Activated T-cell treated with anti-CD3 and anti-CD28 coated beads, Interleukin-2, amount 50 U/mL, for 4 hours (primary cell): Measurements from ENCODE around the gene FAM216B. TPM values are rescaled to one million over a fixed set of nuclear protein-coding genes. Genes with fewer than 3 reads are reported as not detected.

ENCODE experiments used
- ATAC-seq, 2 donors: fragments of 200-7000 bp; cut with Tn5 transposase; one replicate each; pipeline ENCODE4 v1.10.0; 2021
- DNase-seq: peaks from one replicate; pipeline ENCODE4 v3.0.0-alpha.2; 2020
- H3K27me3 Mint-ChIP-seq: one replicate; pipeline ENCODE4 v1.8.0; 2021; ENCODE audit warnings: low read depth, mixed read lengths
- H3K36me3 Mint-ChIP-seq: one replicate; pipeline ENCODE4 v1.8.0; 2022; ENCODE audit warnings: mixed read lengths; ENCODE audit not compliant: insufficient read depth
- H3K4me1 Mint-ChIP-seq: one replicate; pipeline ENCODE4 v1.8.0; 2021; ENCODE audit warnings: low read depth, mixed read lengths
- H3K4me3 Mint-ChIP-seq: one replicate; pipeline ENCODE4 v1.8.0; 2021; ENCODE audit warnings: mild to moderate bottlenecking, moderate library complexity, mixed read lengths
- H3K9me3 Mint-ChIP-seq: one replicate; pipeline ENCODE4 v1.8.0; 2021; ENCODE audit warnings: mixed read lengths
- total RNA-seq, 3 donors: library from RNA; stranded (reverse); gene quantifications; one replicate each; pipeline ENCODE4 v1.2.1, GENCODE V29; 2021

The FAM216B gene
- total RNA-seq, 3 donors from 2014 or later, result not detected

GRCh38 chr13:42832341-42833096, 51.1 kb downstream of the FAM216B start:
- Mint-ChIP-seq H3K27me3 (no peaks in the 10 kb centered on the region), H3K4me1 (peaks cover 1% of the 10 kb centered on the region), H3K36me3 (no peaks in the 10 kb centered on the region), H3K9me3 (no peaks in the 10 kb centered on the region), H3K4me3 (no peak overlapping the region)
- DNase-seq, result no peak
- ATAC-seq, result no peak

GRCh38 chr13:42834946-42835345, 53.6 kb downstream of the FAM216B start:
- DNase-seq (no peak), ATAC-seq (no peak)
- Mint-ChIP-seq H3K9me3 (no peaks in the 10 kb centered on the region), H3K27me3 (no peaks in the 10 kb centered on the region), H3K36me3 (no peaks in the 10 kb centered on the region), H3K4me3 (no peak overlapping the region), H3K4me1 (peaks cover 1% of the 10 kb centered on the region)

GRCh38 chr13:42836930-42837690, 55.7 kb downstream of the FAM216B start:
- no peaks in the 10 kb centered on the region for H3K27me3 Mint-ChIP-seq
- no peaks in the 10 kb centered on the region for H3K36me3 Mint-ChIP-seq
- no peak overlapping the region for H3K4me3 Mint-ChIP-seq
- H3K4me1 Mint-ChIP-seq, result peaks cover 1% of the 10 kb centered on the region
- ATAC-seq, result no peak
- DNase-seq, result no peak
- H3K9me3 Mint-ChIP-seq, result no peaks in the 10 kb centered on the region

Other genes with a start within 250 kb of the FAM216B start
- 10 to 100 TPM in 1 of 3 donors, 1 to 10 TPM in 2; 5.7 to 26.4 (median 8.5) TPM for gene TNFSF11, start 207.4 kb upstream of the FAM216B start, total RNA-seq
- gene EPSTI1, start 210.7 kb downstream of the FAM216B start, total RNA-seq, result 10 to 100 TPM in 2 of 3 donors, 1 to 10 TPM in 1; 8.9 to 18.1 (median 10.2) TPM
- 10 to 100 TPM in 2 of 3 donors, 1 to 10 TPM in 1; 5.7 to 16.0 (median 14.2) TPM for gene DNAJC15, start 242.0 kb downstream of the FAM216B start, total RNA-seq